ENCODE data around the gene ZBTB2.

ZBTB2 gene

DNA sequence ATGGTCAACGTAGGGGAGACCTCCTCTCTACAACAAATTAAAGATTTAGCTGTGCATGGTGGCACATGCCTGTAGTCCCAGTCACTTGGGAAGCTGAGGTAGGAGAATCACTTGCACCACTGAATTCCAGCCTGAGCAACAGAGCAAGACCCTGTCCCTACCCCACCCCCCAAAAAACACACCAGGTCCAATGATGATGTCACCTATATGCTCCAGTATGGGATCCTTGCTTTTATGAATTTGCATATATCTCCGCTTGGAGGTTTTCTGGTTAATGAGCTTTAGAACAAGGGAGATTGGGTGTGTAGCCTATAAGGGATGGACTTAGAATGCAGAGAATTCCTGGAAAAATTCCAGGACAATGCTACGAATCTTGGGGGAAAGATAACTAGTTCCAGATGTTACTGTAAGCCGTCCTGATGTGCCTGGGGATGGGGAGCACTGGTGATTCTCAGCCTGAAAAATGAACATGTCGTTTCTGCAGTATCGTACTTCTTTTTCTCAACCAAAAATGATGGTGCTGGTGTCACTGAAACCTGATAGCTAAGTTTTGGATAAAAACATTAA is 61.1 kb downstream of the ZBTB2 start:
- no peak for TF ChIP-seq ZNF8 (CRISPR knock-in tag; IDR thresholded peaks at IDR 0.05)
- no peak for TF ChIP-seq ISL1 (CRISPR knock-in tag; IDR thresholded peaks at IDR 0.05)
- no peak for TF ChIP-seq PPARA (CRISPR knock-in tag; IDR thresholded peaks at IDR 0.05; ENCODE audit: borderline replicate concordance)
- TF ChIP-seq OSR1 (CRISPR knock-in tag; IDR thresholded peaks at IDR 0.05) = no peak
- TF ChIP-seq TCF4 (CRISPR knock-in tag; IDR thresholded peaks at IDR 0.05; ENCODE audit: borderline replicate concordance) = peak; percentile 73
- 0 out of 2 replicates have a peak, but pooled peaks have one; percentile 34 for TF ChIP-seq TSHZ2 (CRISPR knock-in tag; IDR thresholded peaks at IDR 0.05)
- ATAC-seq = peak; percentile 69

- no peak for ATAC-seq
These were observed 64.3 kb downstream of the ZBTB2 start for GRCh38 chr6:151327101-151327500.

DNA sequence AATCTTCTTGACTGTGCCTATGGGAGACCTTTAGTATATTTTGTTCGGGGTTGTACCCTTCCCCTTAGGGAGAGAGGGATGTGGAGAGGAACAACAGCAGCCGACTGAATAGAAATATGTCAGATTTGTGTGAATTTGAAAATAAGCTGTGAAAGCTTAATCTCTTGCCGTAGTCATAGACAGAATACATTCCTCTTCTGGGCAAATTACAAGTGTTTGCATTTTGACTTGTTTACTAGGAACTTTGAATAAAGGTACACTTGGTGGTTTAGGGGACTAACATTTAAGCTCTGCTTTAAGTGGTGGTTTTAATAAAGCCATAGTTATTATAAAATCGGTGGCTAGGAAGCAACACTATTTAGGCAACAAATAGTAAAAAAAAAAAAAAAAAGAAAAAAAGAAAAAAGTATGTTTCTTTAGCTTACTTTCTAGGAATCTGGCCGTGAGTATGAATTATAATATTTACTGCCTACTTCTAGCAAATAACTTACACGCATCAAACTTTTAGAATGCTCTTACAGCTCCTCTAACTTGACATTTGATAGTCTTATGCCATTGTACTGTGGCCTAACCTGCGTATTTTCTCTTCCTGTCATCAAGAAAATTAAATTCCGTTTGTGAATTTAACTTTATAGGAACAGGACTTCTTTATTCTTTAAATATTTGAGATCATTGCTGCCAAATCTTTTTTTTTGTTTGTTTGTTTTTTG is 65.1 kb downstream of the ZBTB2 start:
- ATAC-seq = no peak
- TF ChIP-seq RARB (CRISPR knock-in tag; IDR thresholded peaks at IDR 0.05) (no peak), POU6F1 (CRISPR knock-in tag; IDR thresholded peaks at IDR 0.05; ENCODE audit: borderline replicate concordance, low read depth) (no peak), ARNTL (CRISPR knock-in tag; IDR thresholded peaks at IDR 0.05; ENCODE audit: borderline replicate concordance, low read depth) (no peak), PPARA (CRISPR knock-in tag; IDR thresholded peaks at IDR 0.05; ENCODE audit: borderline replicate concordance) (no peak), CSDC2 (CRISPR knock-in tag; IDR thresholded peaks at IDR 0.05) (no peak), BACH2 (CRISPR knock-in tag; IDR thresholded peaks at IDR 0.05; ENCODE audit: borderline replicate concordance) (no peak), OSR1 (CRISPR knock-in tag; IDR thresholded peaks at IDR 0.05) (no peak), GLIS3 (CRISPR knock-in tag; IDR thresholded peaks at IDR 0.05) (no peak)
- TF ChIP-seq, protein P1, sequence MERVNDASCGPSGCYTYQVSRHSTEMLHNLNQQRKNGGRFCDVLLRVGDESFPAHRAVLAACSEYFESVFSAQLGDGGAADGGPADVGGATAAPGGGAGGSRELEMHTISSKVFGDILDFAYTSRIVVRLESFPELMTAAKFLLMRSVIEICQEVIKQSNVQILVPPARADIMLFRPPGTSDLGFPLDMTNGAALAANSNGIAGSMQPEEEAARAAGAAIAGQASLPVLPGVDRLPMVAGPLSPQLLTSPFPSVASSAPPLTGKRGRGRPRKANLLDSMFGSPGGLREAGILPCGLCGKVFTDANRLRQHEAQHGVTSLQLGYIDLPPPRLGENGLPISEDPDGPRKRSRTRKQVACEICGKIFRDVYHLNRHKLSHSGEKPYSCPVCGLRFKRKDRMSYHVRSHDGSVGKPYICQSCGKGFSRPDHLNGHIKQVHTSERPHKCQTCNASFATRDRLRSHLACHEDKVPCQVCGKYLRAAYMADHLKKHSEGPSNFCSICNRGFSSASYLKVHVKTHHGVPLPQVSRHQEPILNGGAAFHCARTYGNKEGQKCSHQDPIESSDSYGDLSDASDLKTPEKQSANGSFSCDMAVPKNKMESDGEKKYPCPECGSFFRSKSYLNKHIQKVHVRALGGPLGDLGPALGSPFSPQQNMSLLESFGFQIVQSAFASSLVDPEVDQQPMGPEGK (CRISPR knock-in tag; IDR thresholded peaks at IDR 0.05; ENCODE audit: borderline replicate concordance) = no peak

More at GRCh38 chr6:151327101-151327500, 64.3 kb downstream of the ZBTB2 start:
- no peak for TF ChIP-seq ARNTL (CRISPR knock-in tag; IDR thresholded peaks at IDR 0.05; ENCODE audit: borderline replicate concordance, low read depth)
- TF ChIP-seq ISL1 (CRISPR knock-in tag; IDR thresholded peaks at IDR 0.05) = no peak
- TF ChIP-seq ZC3H10 (CRISPR knock-in tag; IDR thresholded peaks at IDR 0.05) = no peak
- TF ChIP-seq SNAI2 (CRISPR knock-in tag; IDR thresholded peaks at IDR 0.05) = no peak
- TF ChIP-seq GLIS3 (CRISPR knock-in tag; IDR thresholded peaks at IDR 0.05) = no peak
- TF ChIP-seq, protein P2, sequence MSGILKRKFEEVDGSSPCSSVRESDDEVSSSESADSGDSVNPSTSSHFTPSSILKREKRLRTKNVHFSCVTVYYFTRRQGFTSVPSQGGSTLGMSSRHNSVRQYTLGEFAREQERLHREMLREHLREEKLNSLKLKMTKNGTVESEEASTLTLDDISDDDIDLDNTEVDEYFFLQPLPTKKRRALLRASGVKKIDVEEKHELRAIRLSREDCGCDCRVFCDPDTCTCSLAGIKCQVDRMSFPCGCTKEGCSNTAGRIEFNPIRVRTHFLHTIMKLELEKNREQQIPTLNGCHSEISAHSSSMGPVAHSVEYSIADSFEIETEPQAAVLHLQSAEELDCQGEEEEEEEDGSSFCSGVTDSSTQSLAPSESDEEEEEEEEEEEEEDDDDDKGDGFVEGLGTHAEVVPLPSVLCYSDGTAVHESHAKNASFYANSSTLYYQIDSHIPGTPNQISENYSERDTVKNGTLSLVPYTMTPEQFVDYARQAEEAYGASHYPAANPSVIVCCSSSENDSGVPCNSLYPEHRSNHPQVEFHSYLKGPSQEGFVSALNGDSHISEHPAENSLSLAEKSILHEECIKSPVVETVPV (CRISPR knock-in tag; IDR thresholded peaks at IDR 0.05) = no peak
- no peak for TF ChIP-seq ZFP3 (CRISPR knock-in tag; IDR thresholded peaks at IDR 0.05)
- no peak for TF ChIP-seq TOX (CRISPR knock-in tag; IDR thresholded peaks at IDR 0.05; ENCODE audit: borderline replicate concordance)
- no peak for TF ChIP-seq POU6F1 (CRISPR knock-in tag; IDR thresholded peaks at IDR 0.05; ENCODE audit: borderline replicate concordance, low read depth)
- TF ChIP-seq TCF4 (CRISPR knock-in tag; IDR thresholded peaks at IDR 0.05; ENCODE audit: borderline replicate concordance) = no peak
- TF ChIP-seq TSHZ2 (CRISPR knock-in tag; IDR thresholded peaks at IDR 0.05) = no peak
- TF ChIP-seq PPARA (CRISPR knock-in tag; IDR thresholded peaks at IDR 0.05; ENCODE audit: borderline replicate concordance) = no peak

Measured in SK-N-SH treated with all-trans-retinoic acid at 6 μM for 48 hours (cell line).